Sigmoid colon (tissue), 4 donors: ENCODE results near the gene MX1.

Experiments used
- CTCF ChIP-seq, 4 experiments: fragments of 450-650 bp in 3 of 4; fragments of 200-600 bp in 1 of 4; IDR thresholded peaks; one replicate each; pipeline ENCODE4 v1.5.1; 2016 to 2019; ENCODE audit warnings: antibody characterized with exemption in 4 of 4, mild to moderate bottlenecking in 3 of 4, moderate library complexity in 2 of 4
- POLR2A ChIP-seq, 2 donors: fragments of 450-650 bp; IDR thresholded peaks; one replicate each; pipeline ENCODE4 v1.6.1; 2016; ENCODE audit warnings: antibody characterized with exemption in 2 of 2, mild to moderate bottlenecking in 2 of 2, moderate library complexity in 2 of 2
- POLR2AphosphoS5 ChIP-seq, 4 donors: sonication (generic); formaldehyde crosslinking; IDR thresholded peaks; one replicate each; pipeline ENCODE4 v1.6.1; 2017; ENCODE audit warnings: antibody characterized with exemption in 4 of 4

DNA sequence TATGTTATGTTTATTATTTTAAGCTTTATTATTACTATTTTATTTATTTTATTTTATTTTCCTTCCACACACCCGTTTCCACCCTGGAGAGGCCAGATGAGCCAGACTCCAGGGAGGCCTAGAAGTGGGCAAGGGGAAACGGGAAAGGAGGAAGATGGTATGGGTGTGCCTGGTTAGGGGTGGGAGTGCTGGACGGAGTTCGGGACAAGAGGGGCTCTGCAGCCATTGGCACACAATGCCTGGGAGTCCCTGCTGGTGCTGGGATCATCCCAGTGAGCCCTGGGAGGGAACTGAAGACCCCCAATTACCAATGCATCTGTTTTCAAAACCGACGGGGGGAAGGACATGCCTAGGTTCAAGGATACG is 468 bp upstream of the MX1 start:
- TF ChIP-seq CTCF (IDR thresholded peaks at IDR 0.05) (no peak), POLR2A (IDR thresholded peaks at IDR 0.05) (no peak), POLR2AphosphoS5 (IDR thresholded peaks at IDR 0.05) (no peak)
